ENCODE results near the gene TMEM269. TPM values are rescaled to one million over a fixed set of nuclear protein-coding genes. Genes with fewer than 3 reads are reported as not detected.

Gene TMEM269
- total and polyA plus RNA-seq, 12 donors, result 0.03 to 1.1 (median 0.08) TPM; not detected in 8

- intact Hi-C loops (cut with DNase I), result no loop called here
- no peak overlapping the region for H3K4me3 ChIP-seq
These were observed 1.7 kb upstream of the TMEM269 start for GRCh38 chr1:42783092-42783491.

DNA sequence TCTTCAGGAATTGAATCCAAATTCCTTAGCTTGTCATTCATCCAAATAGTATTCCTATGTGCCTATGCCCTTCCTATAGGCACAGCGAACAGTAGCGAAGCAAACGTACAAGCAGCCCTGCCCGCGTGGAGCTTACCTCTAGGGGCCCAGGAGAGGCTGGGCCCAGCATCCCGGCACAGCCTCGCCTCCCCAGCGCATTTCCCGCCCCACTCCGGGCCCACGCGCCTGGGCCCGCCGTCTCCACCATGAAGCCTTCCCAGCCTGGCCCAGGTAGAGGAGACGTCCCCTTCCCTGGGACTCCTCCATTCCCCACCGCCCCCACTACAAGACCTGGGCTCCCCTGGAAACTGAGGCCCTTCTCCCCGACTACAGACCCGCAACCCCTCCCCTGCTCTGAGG, 245 bp upstream of the TMEM269 start:
- DNase-seq, result no peak
- Histone ChIP-seq H3K9me3 (replicated peaks in 1 of 3) (no peaks in the 10 kb centered on the region), H3K4me3 (no peak overlapping the region), H3K4me1 (replicated peaks in 1 of 2) (peaks cover 0 to 10% of the 10 kb centered on the region in 2 donors), H3K36me3 (replicated peaks in 1 of 2) (no peaks in the 10 kb centered on the region), H3K27ac (no peak overlapping the region), H3K27me3 (no peaks in the 10 kb centered on the region)
- no peak for TF ChIP-seq POLR2A (IDR thresholded peaks at IDR 0.05)
- TF ChIP-seq, protein P1, sequence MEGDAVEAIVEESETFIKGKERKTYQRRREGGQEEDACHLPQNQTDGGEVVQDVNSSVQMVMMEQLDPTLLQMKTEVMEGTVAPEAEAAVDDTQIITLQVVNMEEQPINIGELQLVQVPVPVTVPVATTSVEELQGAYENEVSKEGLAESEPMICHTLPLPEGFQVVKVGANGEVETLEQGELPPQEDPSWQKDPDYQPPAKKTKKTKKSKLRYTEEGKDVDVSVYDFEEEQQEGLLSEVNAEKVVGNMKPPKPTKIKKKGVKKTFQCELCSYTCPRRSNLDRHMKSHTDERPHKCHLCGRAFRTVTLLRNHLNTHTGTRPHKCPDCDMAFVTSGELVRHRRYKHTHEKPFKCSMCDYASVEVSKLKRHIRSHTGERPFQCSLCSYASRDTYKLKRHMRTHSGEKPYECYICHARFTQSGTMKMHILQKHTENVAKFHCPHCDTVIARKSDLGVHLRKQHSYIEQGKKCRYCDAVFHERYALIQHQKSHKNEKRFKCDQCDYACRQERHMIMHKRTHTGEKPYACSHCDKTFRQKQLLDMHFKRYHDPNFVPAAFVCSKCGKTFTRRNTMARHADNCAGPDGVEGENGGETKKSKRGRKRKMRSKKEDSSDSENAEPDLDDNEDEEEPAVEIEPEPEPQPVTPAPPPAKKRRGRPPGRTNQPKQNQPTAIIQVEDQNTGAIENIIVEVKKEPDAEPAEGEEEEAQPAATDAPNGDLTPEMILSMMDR (IDR thresholded peaks at IDR 0.05), result no peak
- intact Hi-C loops (cut with DNase I), result no loop called here
- 80 to 90% (median 84%) methylated on average over 15 to 18 of the region's 18 CpGs for WGBS, 4 donors

More at GRCh38 chr1:42783092-42783491, 1.7 kb upstream of the TMEM269 start:
- WGBS, 4 donors, result 97 to 100% (median 100%) methylated on average over 2 of the region's 2 CpGs
- Histone ChIP-seq H3K27ac (no peak overlapping the region), H3K27me3 (no peaks in the 10 kb centered on the region), H3K9me3 (replicated peaks in 1 of 3) (no peaks in the 10 kb centered on the region), H3K36me3 (replicated peaks in 1 of 2) (no peaks in the 10 kb centered on the region), H3K4me1 (replicated peaks in 1 of 2) (peaks cover 0 to 10% of the 10 kb centered on the region in 2 donors)
- TF ChIP-seq, protein P1 (IDR thresholded peaks at IDR 0.05), result no peak
- no peak for TF ChIP-seq POLR2A (IDR thresholded peaks at IDR 0.05)
- DNase-seq, result no peak

DNA sequence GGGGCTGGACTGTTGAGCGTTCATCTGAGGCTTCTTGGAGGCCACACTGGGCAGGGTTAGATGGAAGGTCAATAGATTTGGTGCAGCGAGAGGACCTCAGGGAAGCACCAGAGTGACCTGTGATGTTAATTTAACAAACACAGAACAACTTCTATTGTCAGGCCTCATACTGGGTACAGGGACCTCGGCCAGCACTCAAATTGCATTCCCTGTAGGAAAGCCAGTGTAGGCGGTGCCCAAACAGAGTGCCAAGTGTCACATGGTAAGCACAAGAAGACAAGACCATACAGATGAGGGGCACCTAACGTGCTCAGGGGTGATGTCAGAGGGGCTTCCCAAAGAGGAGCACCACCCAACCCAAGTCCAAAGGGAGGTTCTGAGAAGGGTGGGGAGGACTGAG, 1.3 kb downstream of the TMEM269 start:
- no peak for TF ChIP-seq POLR2A (IDR thresholded peaks at IDR 0.05)
- TF ChIP-seq, protein P1 (IDR thresholded peaks at IDR 0.05), result no peak
- intact Hi-C loops (cut with DNase I), result no loop called here
- no peak for DNase-seq
- WGBS, 4 donors, result 93 to 96% (median 94%) methylated on average over 5 of the region's 5 CpGs
- no peaks in the 10 kb centered on the region for H3K27me3 ChIP-seq
- H3K4me3 ChIP-seq, result no peak overlapping the region
- H3K36me3 ChIP-seq (replicated peaks in 1 of 2), result no peaks in the 10 kb centered on the region
- H3K9me3 ChIP-seq (replicated peaks in 1 of 3), result no peaks in the 10 kb centered on the region
- H3K4me1 ChIP-seq (replicated peaks in 1 of 2), result peaks cover 0 to 10% of the 10 kb centered on the region in 2 donors
- no peak overlapping the region for H3K27ac ChIP-seq

- WGBS, 4 donors, result 95 to 100% (median 97%) methylated on average over 1 of the region's 1 CpG
- no peak overlapping the region for H3K4me3 ChIP-seq
These were observed 3.2 kb downstream of the TMEM269 start for GRCh38 chr1:42788021-42788420.

More at GRCh38 chr1:42788021-42788420, 3.2 kb downstream of the TMEM269 start:
- DNase-seq, result no peak
- Histone ChIP-seq H3K36me3 (replicated peaks in 1 of 2) (no peaks in the 10 kb centered on the region), H3K9me3 (replicated peaks in 1 of 3) (no peaks in the 10 kb centered on the region), H3K4me1 (replicated peaks in 1 of 2) (peaks cover 0 to 10% of the 10 kb centered on the region in 2 donors), H3K27ac (no peak overlapping the region), H3K27me3 (no peaks in the 10 kb centered on the region)
- intact Hi-C loops (cut with DNase I), result no loop called here
- TF ChIP-seq POLR2A (IDR thresholded peaks at IDR 0.05), result no peak
- TF ChIP-seq, protein P1 (IDR thresholded peaks at IDR 0.05), result no peak

Data from adrenal gland (tissue), 12 donors.